Astrocyte of the spinal cord (primary cell): Measurements from ENCODE around the gene FGF8.

Experiments used
- DNase-seq: peaks from one replicate; pipeline ENCODE4 v3.0.0; 2011; ENCODE audit warnings: low read depth, low spot score
- H3K4me3 ChIP-seq: 2 replicates; pipeline ENCODE4 v1.5.1; 2011; ENCODE audit warnings: low read depth, mild to moderate bottlenecking, low read length, moderate library complexity
- CTCF ChIP-seq: IDR thresholded peaks from 2 replicates; pipeline ENCODE4 v1.5.1; 2012; ENCODE audit warnings: low read depth, mild to moderate bottlenecking, low read length, inconsistent platforms
- in situ Hi-C: cut with HindIII; loops from 2 replicates; pipeline ENCODE4 v1.10.0; 2017; ENCODE audit warnings: low sequenced_read_pairs

Gene FGF8

GRCh38 chr10:101816913-101817336, 41.0 kb upstream of the FGF8 start:
- in situ Hi-C loops: no loop called here
- peak overlapping the region; percentile 98 for H3K4me3 ChIP-seq
- DNase-seq: no peak
- TF ChIP-seq CTCF: no peak

- in situ Hi-C loops: no loop called here
- no peak for DNase-seq
- H3K4me3 ChIP-seq: peak overlapping the region; percentile 98
- no peak for TF ChIP-seq CTCF
These were observed 40.5 kb upstream of the FGF8 start for GRCh38 chr10:101816376-101816775.

DNA sequence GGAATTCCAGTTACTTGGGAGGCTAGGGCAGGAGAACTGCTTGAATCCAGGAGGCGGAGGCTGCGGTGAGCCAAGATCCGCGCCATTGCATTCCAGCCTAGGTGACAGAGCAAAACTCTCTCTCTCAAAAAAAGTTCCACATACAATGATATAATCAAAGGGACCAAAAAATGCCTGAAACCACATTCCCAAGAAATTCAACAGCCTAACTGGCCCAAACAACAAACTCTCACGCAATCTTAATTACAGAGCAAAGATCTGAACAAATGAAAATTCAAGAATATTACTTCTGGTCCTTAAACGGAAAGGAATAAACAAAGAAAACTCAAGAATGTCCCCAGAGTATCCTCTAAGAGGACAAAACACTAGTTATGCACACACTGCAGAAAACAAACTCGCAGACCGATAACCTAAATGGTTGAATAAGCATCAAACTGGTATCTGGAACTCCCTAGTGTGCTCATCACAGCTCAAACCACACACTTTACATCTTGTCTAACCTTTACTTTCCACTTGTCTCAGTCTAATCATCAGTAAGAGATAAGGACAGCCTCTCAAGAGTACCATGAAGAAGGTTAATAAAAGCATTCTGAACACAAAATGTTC, 38.7 kb upstream of the FGF8 start:
- peak overlapping the region; percentile 98 for H3K4me3 ChIP-seq
- no peak for DNase-seq
- no peak for TF ChIP-seq CTCF
- in situ Hi-C loops: no loop called here

- in situ Hi-C loops: no loop called here
- no peak overlapping the region for H3K4me3 ChIP-seq
- no peak for DNase-seq
- no peak for TF ChIP-seq CTCF
These were observed 36.7 kb upstream of the FGF8 start for GRCh38 chr10:101812606-101813005.

GRCh38 chr10:101807158-101807557, 31.2 kb upstream of the FGF8 start:
- no peak for TF ChIP-seq CTCF
- in situ Hi-C loops: no loop called here
- no peak for DNase-seq
- H3K4me3 ChIP-seq: no peak overlapping the region

- DNase-seq: no peak
- no peak overlapping the region for H3K4me3 ChIP-seq
- no peak for TF ChIP-seq CTCF
- in situ Hi-C loops: no loop called here
These were observed 27.6 kb upstream of the FGF8 start for GRCh38 chr10:101803511-101803910.
